ENCODE results near the gene TNRC6B. TPM values are rescaled to one million over a fixed set of nuclear protein-coding genes. Genes with fewer than 3 reads are reported as not detected.
A peak's percentile ranks its signal among the peaks of the same experiment; 100 is the strongest.

Gene TNRC6B
- total and polyA plus RNA-seq, 2 of the 13 experiments (the other 11 are each of a cell fraction or from before 2014, with no cell fraction given), result 8.9 to 13.2 TPM

- TF ChIP-seq PCBP2 (optimal IDR thresholded peaks at IDR 0.05; ENCODE audit: low read depth, low read length, poor library complexity, severe bottlenecking) (no peak), ZNF775 (CRISPR knock-in tag; IDR thresholded peaks at IDR 0.05; ENCODE audit: borderline replicate concordance) (no peak), ZEB1 (IDR thresholded peaks at IDR 0.05; ENCODE audit: insufficient replicate concordance, low read depth) (peak; percentile 46), SAFB2 (CRISPR knock-in tag; IDR thresholded peaks at IDR 0.05; ENCODE audit: borderline replicate concordance, low read depth) (no peak), CEBPB (IDR thresholded peaks at IDR 0.05; ENCODE audit: borderline replicate concordance, low read depth, low read length) (peak; percentile 80), MIER3 (CRISPR knock-in tag; IDR thresholded peaks at IDR 0.05; ENCODE audit: borderline replicate concordance) (0 out of 2 replicates have a peak, but pooled peaks have one; percentile 68), ZNF790 (CRISPR knock-in tag; IDR thresholded peaks at IDR 0.05; ENCODE audit: borderline replicate concordance) (no peak), SALL2 (CRISPR knock-in tag; IDR thresholded peaks at IDR 0.05) (no peak), CREM (IDR thresholded peaks at IDR 0.05) (peak; percentile 62; the same call in 1 of the 2 replicates), CREM (CRISPR knock-in tag; IDR thresholded peaks at IDR 0.05) (no peak), KAT7 (CRISPR knock-in tag; IDR thresholded peaks at IDR 0.05; ENCODE audit: borderline replicate concordance) (no peak), ISX (CRISPR knock-in tag; conservative IDR thresholded peaks at IDR 0.05) (no peak), ZNF281 (CRISPR knock-in tag; IDR thresholded peaks at IDR 0.05; ENCODE audit: borderline replicate concordance) (0 out of 2 replicates have a peak, but pooled peaks have one; percentile 12), MBD4 (IDR thresholded peaks at IDR 0.05; ENCODE audit: borderline replicate concordance, low read length) (no peak), ZIK1 (CRISPR knock-in tag; IDR thresholded peaks at IDR 0.05; ENCODE audit: borderline replicate concordance, low read depth) (no peak), TRIM24 (CRISPR knock-in tag; IDR thresholded peaks at IDR 0.05) (no peak), MAFK (conservative IDR thresholded peaks at IDR 0.05 in 1 of 2, IDR thresholded peaks at IDR 0.05 in 1 of 2; ENCODE audit: low read length in 2 of 2) (0 out of 4 replicates have a peak, but pooled peaks of 1 of the 2 experiments have one; percentile 8), ZNF530 (CRISPR knock-in tag; IDR thresholded peaks at IDR 0.05; ENCODE audit: low read depth) (no peak), ZMYM4 (CRISPR knock-in tag; IDR thresholded peaks at IDR 0.05) (peak; percentile 91), ZFAT (CRISPR knock-in tag; conservative IDR thresholded peaks at IDR 0.05) (no peak), ZFP36L2 (CRISPR knock-in tag; IDR thresholded peaks at IDR 0.05) (no peak), ZNF772 (CRISPR knock-in tag; IDR thresholded peaks at IDR 0.05) (no peak), MYNN (CRISPR knock-in tag; IDR thresholded peaks at IDR 0.05; ENCODE audit: low read depth) (no peak), TP53 (CRISPR knock-in tag; conservative IDR thresholded peaks at IDR 0.05) (no peak), ZBTB42 (CRISPR knock-in tag; IDR thresholded peaks at IDR 0.05) (no peak)
- TF ChIP-seq, protein P1, sequence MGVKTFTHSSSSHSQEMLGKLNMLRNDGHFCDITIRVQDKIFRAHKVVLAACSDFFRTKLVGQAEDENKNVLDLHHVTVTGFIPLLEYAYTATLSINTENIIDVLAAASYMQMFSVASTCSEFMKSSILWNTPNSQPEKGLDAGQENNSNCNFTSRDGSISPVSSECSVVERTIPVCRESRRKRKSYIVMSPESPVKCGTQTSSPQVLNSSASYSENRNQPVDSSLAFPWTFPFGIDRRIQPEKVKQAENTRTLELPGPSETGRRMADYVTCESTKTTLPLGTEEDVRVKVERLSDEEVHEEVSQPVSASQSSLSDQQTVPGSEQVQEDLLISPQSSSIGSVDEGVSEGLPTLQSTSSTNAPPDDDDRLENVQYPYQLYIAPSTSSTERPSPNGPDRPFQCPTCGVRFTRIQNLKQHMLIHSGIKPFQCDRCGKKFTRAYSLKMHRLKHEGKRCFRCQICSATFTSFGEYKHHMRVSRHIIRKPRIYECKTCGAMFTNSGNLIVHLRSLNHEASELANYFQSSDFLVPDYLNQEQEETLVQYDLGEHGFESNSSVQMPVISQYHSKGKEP (CRISPR knock-in tag; IDR thresholded peaks at IDR 0.05), result no peak
- TF ChIP-seq, protein P2, sequence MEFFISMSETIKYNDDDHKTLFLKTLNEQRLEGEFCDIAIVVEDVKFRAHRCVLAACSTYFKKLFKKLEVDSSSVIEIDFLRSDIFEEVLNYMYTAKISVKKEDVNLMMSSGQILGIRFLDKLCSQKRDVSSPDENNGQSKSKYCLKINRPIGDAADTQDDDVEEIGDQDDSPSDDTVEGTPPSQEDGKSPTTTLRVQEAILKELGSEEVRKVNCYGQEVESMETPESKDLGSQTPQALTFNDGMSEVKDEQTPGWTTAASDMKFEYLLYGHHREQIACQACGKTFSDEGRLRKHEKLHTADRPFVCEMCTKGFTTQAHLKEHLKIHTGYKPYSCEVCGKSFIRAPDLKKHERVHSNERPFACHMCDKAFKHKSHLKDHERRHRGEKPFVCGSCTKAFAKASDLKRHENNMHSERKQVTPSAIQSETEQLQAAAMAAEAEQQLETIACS (CRISPR knock-in tag; IDR thresholded peaks at IDR 0.05), result no peak
Observed at GRCh38 chr22:40156001-40156516, 21.7 kb upstream of the TNRC6B start (continued).
